NCI-H1105 (cell line): ENCODE data around the gene CASS4.
A peak's percentile ranks its signal among the peaks of the same experiment; 100 is the strongest.

Experiments
- DNase-seq: peaks from one replicate; lab custom pipeline; 2025; lab: John Stamatoyannopoulos, UW

The CASS4 gene

DNA sequence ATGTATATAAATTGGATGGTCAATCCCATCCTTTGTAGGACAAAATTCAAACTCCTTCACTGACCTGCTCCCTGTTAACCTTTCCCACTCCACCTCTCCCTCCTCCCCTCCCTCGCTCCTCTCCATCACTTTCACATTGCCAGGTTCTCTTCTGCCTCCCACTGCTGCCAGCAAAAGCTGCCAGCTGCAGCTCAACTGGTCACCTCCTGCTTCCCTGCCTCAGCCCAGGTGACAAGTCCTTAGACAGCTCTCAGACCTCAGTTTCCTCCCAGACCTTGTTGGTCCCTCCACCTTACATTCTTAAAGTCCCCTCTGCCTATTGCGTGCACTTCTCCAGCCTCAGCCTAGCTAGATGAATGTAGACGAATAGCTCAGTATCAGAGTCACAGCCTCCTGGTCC lies 33.1 kb downstream of the CASS4 start:
- DNase-seq = no peak

- no peak for DNase-seq
These were observed 33.5 kb downstream of the CASS4 start for GRCh38 chr20:56445540-56445939.

GRCh38 chr20:56447227-56447626 lies 35.2 kb downstream of the CASS4 start:
- DNase-seq = no peak

- no peak for DNase-seq
These were observed 37.4 kb downstream of the CASS4 start for GRCh38 chr20:56449459-56449858.

DNA sequence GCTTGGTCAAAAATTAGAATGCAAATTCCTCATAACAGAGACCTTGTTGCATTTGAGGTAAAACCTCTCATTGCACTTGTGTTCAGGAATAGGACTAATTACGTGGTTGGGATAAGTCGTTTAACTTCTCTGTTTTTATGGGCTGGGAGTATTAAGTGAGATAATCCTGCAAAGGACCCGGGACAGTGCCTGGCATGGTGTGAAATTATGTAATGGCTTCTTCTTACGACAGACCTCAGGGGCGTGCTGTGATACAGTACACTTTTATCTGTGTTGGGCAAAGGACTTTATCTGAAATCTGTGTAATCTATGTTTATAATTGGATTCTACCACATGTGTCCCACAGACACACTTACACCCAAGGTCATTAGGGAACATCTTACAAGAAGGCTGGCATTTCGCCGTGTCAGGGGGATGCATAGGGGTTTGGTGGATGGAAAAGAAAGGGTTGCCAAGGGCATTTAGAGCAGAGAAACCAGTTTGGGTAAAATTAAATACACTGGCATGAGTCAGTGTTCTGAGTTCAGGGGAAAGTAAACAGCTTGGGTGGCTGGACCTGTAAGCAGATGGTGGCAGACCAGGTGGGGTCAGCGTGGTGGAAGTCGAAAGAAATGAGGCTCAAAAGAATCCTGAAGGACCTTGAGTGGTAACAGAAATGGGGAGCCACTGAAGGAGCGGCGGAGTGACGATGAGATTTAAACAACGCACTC lies 39.2 kb downstream of the CASS4 start:
- no peak for DNase-seq

GRCh38 chr20:56453352-56453751 lies 41.3 kb downstream of the CASS4 start:
- no peak for DNase-seq

DNA sequence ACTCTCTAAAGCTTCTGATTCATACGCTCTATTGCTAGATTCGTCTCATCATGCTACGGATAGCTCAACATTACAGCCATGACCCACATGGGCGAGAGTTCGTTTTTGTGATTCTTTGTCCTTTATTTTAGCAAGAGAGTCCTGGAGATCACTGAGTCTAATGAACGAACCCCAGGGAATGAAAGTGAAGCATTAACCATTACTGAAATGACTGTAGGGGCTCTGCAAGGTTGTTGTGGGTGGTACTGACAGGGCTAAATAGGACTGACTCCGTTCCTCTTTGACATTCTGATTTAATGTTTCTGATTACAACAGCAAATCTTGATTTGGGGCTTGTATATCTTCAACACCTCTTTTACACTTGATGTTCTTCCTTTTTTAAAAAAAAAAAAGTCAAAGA lies 42.7 kb downstream of the CASS4 start:
- DNase-seq = no peak

DNA sequence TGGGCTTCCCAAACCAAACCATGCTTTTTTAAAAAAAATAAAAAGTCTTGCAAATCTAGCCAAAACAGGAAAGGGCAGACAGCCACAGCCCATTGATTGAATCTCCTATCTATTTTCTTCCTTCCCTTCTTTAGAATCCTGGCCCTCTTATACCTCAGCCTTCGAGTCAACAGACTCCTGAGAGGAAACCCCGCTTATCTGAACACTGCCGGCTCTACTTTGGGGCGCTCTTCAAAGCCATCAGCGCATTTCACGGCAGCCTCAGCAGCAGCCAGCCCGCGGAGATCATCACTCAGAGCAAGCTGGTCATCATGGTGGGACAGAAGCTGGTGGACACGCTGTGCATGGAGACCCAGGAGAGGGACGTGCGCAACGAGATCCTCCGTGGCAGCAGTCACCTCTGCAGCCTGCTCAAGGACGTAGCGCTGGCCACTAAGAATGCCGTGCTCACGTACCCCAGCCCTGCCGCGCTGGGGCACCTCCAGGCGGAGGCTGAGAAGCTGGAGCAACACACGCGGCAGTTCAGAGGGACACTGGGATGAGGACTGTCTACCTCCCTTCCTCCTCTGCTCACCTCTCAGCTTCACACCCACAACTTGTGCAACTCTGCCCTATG lies 46.3 kb downstream of the CASS4 start:
- no peak for DNase-seq

GRCh38 chr20:56460459-56460858 lies 48.4 kb downstream of the CASS4 start:
- no peak for DNase-seq

- no peak for DNase-seq
These were observed 49.5 kb downstream of the CASS4 start for GRCh38 chr20:56461576-56461975.

DNA sequence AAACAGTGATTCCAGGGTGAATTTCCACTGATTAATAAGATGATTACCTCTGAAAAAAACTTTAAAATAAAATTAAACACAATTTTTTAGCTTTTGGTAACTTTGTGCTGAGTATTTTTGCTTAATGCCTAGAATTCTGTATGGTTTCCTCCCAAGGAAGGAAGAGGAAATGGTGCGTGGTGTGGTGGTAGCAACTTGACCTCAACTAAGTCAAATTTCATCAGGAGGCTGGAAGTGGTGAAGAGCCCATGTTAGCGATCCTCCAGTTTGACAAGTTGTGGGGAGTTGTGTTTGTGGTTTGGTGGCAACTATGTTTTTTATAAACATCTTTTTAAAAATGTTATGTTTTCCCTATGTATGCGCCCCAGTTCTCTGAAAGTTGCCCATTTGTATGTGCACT lies 51.4 kb downstream of the CASS4 start:
- no peak for DNase-seq

DNA sequence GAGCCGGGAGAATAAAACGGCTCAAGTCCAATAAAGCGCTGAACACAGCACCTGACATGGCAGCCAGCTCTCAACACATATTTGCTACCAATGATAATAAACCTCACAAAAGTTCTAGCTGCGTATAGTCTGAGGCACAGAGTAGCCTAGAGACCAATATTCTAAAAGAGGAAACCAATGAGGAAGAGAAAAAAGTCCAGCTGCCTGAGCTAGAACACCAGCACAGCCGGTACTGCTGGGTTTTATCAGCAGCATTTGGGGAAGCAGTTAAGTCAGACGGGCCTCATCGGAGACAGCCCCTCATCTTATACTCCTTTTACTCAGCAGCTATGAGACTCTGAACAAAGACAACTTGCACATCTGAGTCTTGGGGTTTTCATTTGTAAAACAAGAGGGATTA lies 53.9 kb downstream of the CASS4 start:
- no peak for DNase-seq

- DNase-seq = no peak
These were observed 55.9 kb downstream of the CASS4 start for GRCh38 chr20:56467968-56468315.

DNA sequence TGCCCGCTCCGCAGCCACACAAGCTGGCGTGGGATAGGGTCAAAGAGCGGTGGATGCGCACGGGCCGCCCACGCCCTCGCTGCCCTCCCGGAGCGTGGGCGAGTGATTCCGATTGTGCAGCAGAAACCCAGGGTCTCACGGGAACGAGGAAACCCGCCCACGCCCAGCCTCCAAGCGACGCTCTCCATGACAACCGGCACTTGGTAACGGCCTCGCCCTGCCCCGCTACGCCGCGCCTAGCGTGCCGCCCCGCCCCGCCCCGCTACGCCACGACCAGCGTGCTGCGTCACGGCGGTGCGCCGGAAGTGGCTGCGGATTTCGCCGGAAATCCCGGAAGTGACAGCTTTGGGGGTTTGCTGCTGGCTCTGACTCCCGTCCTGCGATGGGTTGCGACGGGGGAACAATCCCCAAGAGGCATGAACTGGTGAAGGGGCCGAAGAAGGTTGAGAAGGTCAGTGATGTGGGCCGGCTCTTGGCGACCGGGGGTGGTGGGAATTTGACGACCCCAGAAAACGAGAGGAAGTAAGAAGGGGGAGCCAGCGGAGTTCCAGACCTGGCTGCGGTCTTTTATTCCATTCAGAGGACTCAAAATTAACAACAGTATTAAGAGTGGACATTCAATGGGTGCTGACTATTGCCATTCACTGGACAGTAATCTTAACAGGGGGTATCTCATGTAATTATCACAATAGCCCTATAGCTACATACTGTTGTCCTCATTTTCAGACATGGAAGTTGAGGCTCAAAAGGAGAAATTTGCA lies 56.4 kb downstream of the CASS4 start, which contains the start of gene RTF2:
Gene RTF2 (plus strand): TSS at position 312 of the 761 bp plus-strand sequence. CDS start 71 bp downstream, at position 383.
- peak; percentile 91 for DNase-seq

GRCh38 chr20:56469077-56469449 lies 57.0 kb downstream of the CASS4 start:
- DNase-seq = no peak

DNA sequence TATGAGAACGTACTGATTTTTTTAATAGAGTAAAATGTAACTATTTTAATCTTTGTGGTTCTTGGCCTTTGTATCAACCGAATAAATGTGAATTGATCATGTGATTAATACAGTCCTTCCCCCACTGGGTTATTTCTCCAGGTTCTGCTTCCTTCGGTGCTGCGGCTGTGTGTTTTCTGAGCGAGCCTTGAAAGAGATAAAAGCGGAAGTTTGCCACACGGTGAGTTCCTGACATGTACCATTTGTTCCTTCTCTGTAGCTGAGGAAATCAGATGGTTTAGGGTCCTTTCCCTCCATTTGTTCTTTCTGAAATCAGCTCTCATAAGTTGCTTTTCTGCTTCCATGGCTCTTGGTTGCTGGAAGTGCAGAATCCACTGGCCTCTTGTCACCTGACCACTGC lies 71.9 kb downstream of the CASS4 start:
- DNase-seq = no peak

DNA sequence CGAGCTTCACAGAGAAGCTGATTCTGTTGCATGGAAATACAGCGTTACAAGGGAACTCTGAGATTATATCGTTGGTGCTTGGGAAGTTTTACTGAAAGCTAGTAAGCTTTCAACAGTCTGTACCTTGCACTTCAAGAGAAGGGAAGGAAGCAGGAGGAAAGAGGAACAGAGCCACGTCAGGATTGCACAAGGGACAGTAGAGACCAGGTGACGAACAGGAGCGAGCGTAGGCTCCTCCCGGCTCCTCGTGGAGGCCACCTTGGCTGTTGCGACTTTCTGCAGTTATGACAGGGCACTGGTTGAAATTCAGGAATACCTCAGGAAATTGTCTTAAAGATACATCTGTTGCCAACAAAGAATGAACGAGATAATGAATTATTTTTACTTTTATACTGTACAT lies 75.2 kb downstream of the CASS4 start:
- no peak for DNase-seq

DNA sequence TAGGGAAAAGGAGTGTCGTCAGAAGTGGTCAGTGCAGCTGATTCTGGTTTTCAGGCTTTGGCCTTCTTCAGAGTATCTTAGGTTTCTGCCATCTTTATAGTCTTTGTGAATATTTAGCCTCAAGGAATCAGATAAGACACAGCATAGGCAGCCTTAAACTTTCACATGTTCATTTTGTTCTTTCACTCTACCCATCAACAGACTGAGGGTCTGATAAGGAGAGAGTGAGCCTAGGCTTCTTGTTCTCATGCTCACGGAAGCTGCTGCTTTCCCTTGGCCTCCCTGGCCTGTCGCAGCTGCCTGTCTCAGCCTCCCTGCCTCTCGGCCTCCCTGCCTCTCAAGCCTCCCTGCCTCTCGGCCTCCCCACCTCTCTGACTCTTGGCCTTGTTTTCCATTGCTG lies 76.5 kb downstream of the CASS4 start:
- DNase-seq = no peak

DNA sequence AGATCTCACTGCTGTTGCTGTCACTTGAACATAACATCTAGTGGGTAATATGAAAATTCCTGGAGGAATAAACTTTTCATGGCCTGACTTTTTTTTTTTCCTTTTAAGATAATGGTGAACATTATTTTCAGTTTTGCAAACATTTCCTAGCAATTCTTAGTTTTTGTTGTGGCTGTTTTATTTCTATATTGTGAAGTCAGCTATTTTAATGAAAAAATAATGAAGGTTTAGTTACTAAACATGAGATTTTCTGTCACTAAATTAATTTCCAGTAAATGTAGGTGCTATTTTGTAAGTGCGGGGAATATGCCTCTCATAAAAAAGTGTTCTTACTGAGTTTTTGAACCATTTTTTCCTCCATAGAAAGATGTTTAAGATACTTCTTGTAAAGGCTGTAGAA lies 89.1 kb downstream of the CASS4 start:
- no peak for DNase-seq

DNA sequence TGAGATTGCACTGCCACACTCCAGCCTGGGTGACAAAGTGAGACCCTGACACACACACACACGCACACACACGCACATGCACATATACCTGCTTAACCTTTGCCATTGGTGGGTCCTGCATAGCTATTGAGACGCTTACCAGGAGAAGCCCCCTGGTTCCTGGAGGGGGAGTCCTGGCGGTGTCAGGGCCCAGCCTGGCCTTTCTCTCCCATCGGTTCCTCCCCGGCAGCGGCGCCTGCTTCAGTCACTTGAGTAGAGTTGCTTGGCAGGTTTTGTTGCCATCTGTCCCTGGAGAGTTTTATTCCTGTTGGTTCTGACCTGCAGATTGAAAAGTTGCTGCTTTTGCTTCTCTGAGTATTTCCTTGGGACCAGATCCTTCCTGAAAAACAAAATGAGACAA lies 91.9 kb downstream of the CASS4 start:
- DNase-seq = no peak

DNA sequence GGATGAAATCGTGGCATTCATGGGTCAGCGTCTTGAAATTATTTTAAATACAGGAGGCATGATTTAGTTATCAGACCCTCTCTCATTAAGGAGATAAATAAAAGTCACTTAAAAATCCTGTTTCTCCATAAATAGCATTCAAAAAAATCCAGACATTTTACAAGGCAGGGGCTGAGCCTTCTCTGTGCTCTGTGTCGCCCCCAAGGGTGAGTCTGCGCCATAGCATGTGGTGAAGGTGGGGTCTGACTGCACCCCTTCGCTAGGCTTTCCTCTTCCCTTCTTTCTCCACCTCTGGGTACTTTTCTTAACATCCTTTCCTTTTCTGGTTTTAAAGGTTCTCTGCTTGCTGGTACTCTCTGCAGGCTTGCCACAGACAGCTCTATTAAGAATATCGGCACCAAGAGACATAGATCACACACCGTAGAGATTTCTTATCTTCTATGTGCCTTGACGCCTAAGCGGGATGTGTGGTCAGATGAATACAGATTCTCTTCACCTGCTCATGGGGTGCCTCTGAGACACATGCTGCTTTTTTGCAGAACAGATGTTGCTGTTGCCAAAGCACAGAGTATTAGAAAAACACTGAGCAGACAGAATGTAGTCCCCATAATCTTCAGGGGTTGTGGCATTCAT lies 92.4 kb downstream of the CASS4 start:
- DNase-seq = no peak

GRCh38 chr20:56506103-56506502 lies 94.0 kb downstream of the CASS4 start:
- no peak for DNase-seq
